ENCODE measurements around the gene ATP6AP1. TPM values are rescaled to one million over a fixed set of nuclear protein-coding genes. Genes with fewer than 3 reads are reported as not detected.

The ATP6AP1 gene
- total and polyA plus RNA-seq, 2 donors (not counting 1 experiment from before 2014, with no cell fraction given) = 59.8 to 89.7 TPM

- H3K4me1 ChIP-seq (ENCODE audit: control insufficient read depth, extremely low read depth, insufficient read depth, low read length) = no peaks in the 10 kb centered on the region
- H3K9ac ChIP-seq (ENCODE audit: insufficient read depth, low read length) = no peak overlapping the region
- peaks cover 14% of the 10 kb centered on the region for H3K79me2 ChIP-seq (ENCODE audit: control insufficient read depth, insufficient read depth, low read length)
- H4K20me1 ChIP-seq (ENCODE audit: control insufficient read depth, extremely low read depth, insufficient read depth, low read length) = no peaks in the 10 kb centered on the region
- H3K9me3 ChIP-seq (ENCODE audit: control insufficient read depth, insufficient read depth, low read depth, low read length) = no peaks in the 10 kb centered on the region
- no peaks in the 10 kb centered on the region for H3K36me3 ChIP-seq (ENCODE audit: control insufficient read depth, insufficient read depth, low read length)
- H3K4me3 ChIP-seq (replicated peaks in 1 of 4; ENCODE audit: control extremely low read depth in 1 of 4, insufficient read depth in 1 of 4, low read depth in 3 of 4, low read length in 4 of 4) = no peak overlapping the region
- H3K27me3 ChIP-seq (ENCODE audit: control insufficient read depth, insufficient read depth, low read length) = no peaks in the 10 kb centered on the region
- TF ChIP-seq CTCF (conservative IDR thresholded peaks at IDR 0.05 in 1 of 2, IDR thresholded peaks at IDR 0.05 in 1 of 2; ENCODE audit: low read depth in 1 of 2, low read length in 2 of 2) = no peak
- TF ChIP-seq EZH2 (IDR thresholded peaks at IDR 0.05; ENCODE audit: low read length, missing control alignments) = no peak
- H3K27ac ChIP-seq (ENCODE audit: insufficient read depth, low read length) = no peak overlapping the region
- no peak overlapping the region for H3K4me2 ChIP-seq (ENCODE audit: extremely low read depth, insufficient read depth, low read length)
- DNase-seq (ENCODE audit: low read depth in 2 of 2) = no peak
- H2AFZ ChIP-seq (ENCODE audit: low read length) = no peak overlapping the region
Measured at GRCh38 chrX:154426916-154427770, 1.3 kb upstream of the ATP6AP1 start.

GRCh38 chrX:154429711-154430110 is 1.2 kb downstream of the ATP6AP1 start:
- H3K27me3 ChIP-seq (ENCODE audit: control insufficient read depth, insufficient read depth, low read length) = no peaks in the 10 kb centered on the region
- no peak overlapping the region for H3K9ac ChIP-seq (ENCODE audit: insufficient read depth, low read length)
- no peak for DNase-seq (ENCODE audit: low read depth in 2 of 2)
- peak overlapping the region; percentile 77 for H3K4me2 ChIP-seq (ENCODE audit: extremely low read depth, insufficient read depth, low read length)
- TF ChIP-seq CTCF (conservative IDR thresholded peaks at IDR 0.05 in 1 of 2, IDR thresholded peaks at IDR 0.05 in 1 of 2; ENCODE audit: low read depth in 1 of 2, low read length in 2 of 2) (no peak), EZH2 (IDR thresholded peaks at IDR 0.05; ENCODE audit: low read length, missing control alignments) (no peak)
- peaks cover 3% of the 10 kb centered on the region for H3K36me3 ChIP-seq (ENCODE audit: control insufficient read depth, insufficient read depth, low read length)
- H4K20me1 ChIP-seq (ENCODE audit: control insufficient read depth, extremely low read depth, insufficient read depth, low read length) = no peaks in the 10 kb centered on the region
- no peak overlapping the region for H3K27ac ChIP-seq (ENCODE audit: insufficient read depth, low read length)
- no peaks in the 10 kb centered on the region for H3K4me1 ChIP-seq (ENCODE audit: control insufficient read depth, extremely low read depth, insufficient read depth, low read length)
- no peaks in the 10 kb centered on the region for H3K9me3 ChIP-seq (ENCODE audit: control insufficient read depth, insufficient read depth, low read depth, low read length)
- H3K4me3 ChIP-seq (replicated peaks in 1 of 4; ENCODE audit: control extremely low read depth in 1 of 4, insufficient read depth in 1 of 4, low read depth in 3 of 4, low read length in 4 of 4) = peak overlapping the region in 3 of 4 experiments; percentile 60 to 70 (median 69)
- no peak overlapping the region for H2AFZ ChIP-seq (ENCODE audit: low read length)
- peaks cover 14% of the 10 kb centered on the region for H3K79me2 ChIP-seq (ENCODE audit: control insufficient read depth, insufficient read depth, low read length)

- no peaks in the 10 kb centered on the region for H3K27me3 ChIP-seq (ENCODE audit: control insufficient read depth, insufficient read depth, low read length)
- no peak overlapping the region for H3K4me2 ChIP-seq (ENCODE audit: extremely low read depth, insufficient read depth, low read length)
- H3K4me1 ChIP-seq (ENCODE audit: control insufficient read depth, extremely low read depth, insufficient read depth, low read length) = no peaks in the 10 kb centered on the region
- H3K9me3 ChIP-seq (ENCODE audit: control insufficient read depth, insufficient read depth, low read depth, low read length) = no peaks in the 10 kb centered on the region
- no peak overlapping the region for H2AFZ ChIP-seq (ENCODE audit: low read length)
- no peak overlapping the region for H3K4me3 ChIP-seq (replicated peaks in 1 of 4; ENCODE audit: control extremely low read depth in 1 of 4, insufficient read depth in 1 of 4, low read depth in 3 of 4, low read length in 4 of 4)
- no peak for TF ChIP-seq EZH2 (IDR thresholded peaks at IDR 0.05; ENCODE audit: low read length, missing control alignments)
- no peak for TF ChIP-seq CTCF (conservative IDR thresholded peaks at IDR 0.05 in 1 of 2, IDR thresholded peaks at IDR 0.05 in 1 of 2; ENCODE audit: low read depth in 1 of 2, low read length in 2 of 2)
- H3K27ac ChIP-seq (ENCODE audit: insufficient read depth, low read length) = no peak overlapping the region
- no peak for DNase-seq (ENCODE audit: low read depth in 2 of 2)
- H3K9ac ChIP-seq (ENCODE audit: insufficient read depth, low read length) = no peak overlapping the region
- H4K20me1 ChIP-seq (ENCODE audit: control insufficient read depth, extremely low read depth, insufficient read depth, low read length) = no peaks in the 10 kb centered on the region
- peaks cover 14% of the 10 kb centered on the region for H3K79me2 ChIP-seq (ENCODE audit: control insufficient read depth, insufficient read depth, low read length)
- H3K36me3 ChIP-seq (ENCODE audit: control insufficient read depth, insufficient read depth, low read length) = peaks cover 3% of the 10 kb centered on the region
Measured at GRCh38 chrX:154430479-154430878, 2.0 kb downstream of the ATP6AP1 start.
